Occipital lobe (tissue), 2 donors: Measurements from ENCODE around the gene P2RX6. TPM values are rescaled to one million over a fixed set of nuclear protein-coding genes. Genes with fewer than 3 reads are reported as not detected.
"Not testable (repeated sequence)": the region's sequence is repeated elsewhere in the genome, so short reads cannot be mapped to it uniquely, and the experiment has no call there.

Experiments
- DNase-seq: peaks from one replicate; lab custom pipeline; 2025; lab: John Stamatoyannopoulos, UW
- total RNA-seq: library from RNA; depleted of rRNA; stranded (reverse); fragments of >200 nt; gene quantifications from one replicate; pipeline ENCODE4 v1.2.3, GENCODE V29; 2014

P2RX6 gene
- total RNA-seq, 1 donor from 2014 or later, result not detected

GRCh38 chr22:21052715-21053459, 37.9 kb downstream of the P2RX6 start:
- no peak for DNase-seq

GRCh38 chr22:21054046-21054713, 39.2 kb downstream of the P2RX6 start:
- no peak for DNase-seq

GRCh38 chr22:21054714-21055563, 40.0 kb downstream of the P2RX6 start:
- DNase-seq, result no peak

- DNase-seq, result no peak
Observed at GRCh38 chr22:21055564-21055834, 40.5 kb downstream of the P2RX6 start.

- no peak for DNase-seq
Observed at GRCh38 chr22:21055880-21056319, 40.9 kb downstream of the P2RX6 start.

GRCh38 chr22:21060363-21060762, 45.4 kb downstream of the P2RX6 start:
- DNase-seq, result not testable (repeated sequence)

- not testable (repeated sequence) for DNase-seq
Observed at GRCh38 chr22:21061660-21062321, 46.8 kb downstream of the P2RX6 start.

GRCh38 chr22:21064425-21064824, 49.5 kb downstream of the P2RX6 start:
- not testable (repeated sequence) for DNase-seq

GRCh38 chr22:21064917-21065864, 50.2 kb downstream of the P2RX6 start:
- no peak for DNase-seq

GRCh38 chr22:21067075-21067900, 52.3 kb downstream of the P2RX6 start:
- DNase-seq, result no peak

GRCh38 chr22:21067901-21068680, 53.1 kb downstream of the P2RX6 start:
- no peak for DNase-seq

- no peak for DNase-seq
Observed at GRCh38 chr22:21068681-21069276, 53.8 kb downstream of the P2RX6 start.

GRCh38 chr22:21069375-21069774, 54.4 kb downstream of the P2RX6 start:
- no peak for DNase-seq

GRCh38 chr22:21070690-21071615, 56.0 kb downstream of the P2RX6 start:
- DNase-seq, result no peak

- not testable (repeated sequence) for DNase-seq
Observed at GRCh38 chr22:21071796-21072195, 56.8 kb downstream of the P2RX6 start.

- DNase-seq, result no peak
Observed at GRCh38 chr22:21073023-21073422, 58.1 kb downstream of the P2RX6 start.

- DNase-seq, result no peak
Observed at GRCh38 chr22:21073482-21073881, 58.5 kb downstream of the P2RX6 start.
